Left lung (tissue), 10 donors: ENCODE measurements around the gene NLRP11. TPM values are rescaled to one million over a fixed set of nuclear protein-coding genes. Genes with fewer than 3 reads are reported as not detected.
A peak's percentile ranks its signal among the peaks of the same experiment; 100 is the strongest.

Source experiments
- ATAC-seq: fragments of 200-7000 bp; cut with Tn5 transposase; one replicate; pipeline ENCODE4 v1.9.1; 2020; ENCODE audit warnings: moderate library complexity
- DNase-seq, 4 donors: peaks; one replicate each; pipeline ENCODE4 v3.0.0-alpha.2; 2013 to 2020
- H3K27ac ChIP-seq, 2 donors: fragments of 200-600 bp; sonication (generic) in 1 of 2; one replicate each; pipeline versions ENCODE4 v1.5.0 to v1.8.0; 2020 to 2021
- H3K27me3 ChIP-seq, 2 donors: fragments of 200-600 bp; sonication (generic) in 1 of 2; one replicate each; pipeline versions ENCODE4 v1.5.0 to v1.8.0; 2020 to 2021
- H3K36me3 ChIP-seq, 2 donors: fragments of 200-600 bp; sonication (generic) in 1 of 2; one replicate each; pipeline versions ENCODE4 v1.5.0 to v1.8.0; 2020 to 2021
- H3K4me1 ChIP-seq, 2 donors: fragments of 200-600 bp; one replicate each; pipeline ENCODE4 v1.8.0; 2021
- H3K4me3 ChIP-seq, 2 donors: fragments of 200-600 bp; sonication (generic) in 1 of 2; one replicate each; pipeline versions ENCODE4 v1.5.0 to v1.8.0; 2020 to 2021; ENCODE audit warnings: mild to moderate bottlenecking in 1 of 2
- H3K9me3 ChIP-seq, 2 donors: fragments of 200-600 bp; sonication (generic) in 1 of 2; one replicate each; pipeline versions ENCODE4 v1.5.0 to v1.8.0; 2020 to 2021
- CTCF ChIP-seq, 2 donors: fragments of 200-600 bp; sonication (generic) in 1 of 2; IDR thresholded peaks; one replicate each; pipeline versions ENCODE4 v1.5.0 to v1.8.0; 2021; ENCODE audit warnings: antibody characterized with exemption in 2 of 2
- intact Hi-C, 2 donors: fragments of 100-400 bp; cut with DNase I; formaldehyde crosslinking; loops; one replicate each; pipeline versions ENCODE4 v1.11.2 to v1.14.2; 2022
- polyA plus RNA-seq, 6 donors: library from polyadenylated mRNA; unstranded; fragments of 120-200 nt; gene quantifications; one replicate each; pipeline ENCODE4 v1.2.1, GENCODE V29; 2013; ENCODE audit not compliant: insufficient read length in 6 of 6
- total RNA-seq, 2 donors: library from RNA; stranded (reverse); fragmentation: NEBNext Ultra II Directional; extraction: Animal tissue kit (Norgen Biotek cat#: 25700); gene quantifications; one replicate each; pipeline ENCODE4 v1.2.1, GENCODE V29; 2021
- donor health status: DM: no; HTN: yes; CAD: no.
- donor health status: DM: no; HTN: no; CAD: no.

NLRP11 gene
- total and polyA plus RNA-seq, 8 donors = 0.04 TPM; not detected in 6

DNA sequence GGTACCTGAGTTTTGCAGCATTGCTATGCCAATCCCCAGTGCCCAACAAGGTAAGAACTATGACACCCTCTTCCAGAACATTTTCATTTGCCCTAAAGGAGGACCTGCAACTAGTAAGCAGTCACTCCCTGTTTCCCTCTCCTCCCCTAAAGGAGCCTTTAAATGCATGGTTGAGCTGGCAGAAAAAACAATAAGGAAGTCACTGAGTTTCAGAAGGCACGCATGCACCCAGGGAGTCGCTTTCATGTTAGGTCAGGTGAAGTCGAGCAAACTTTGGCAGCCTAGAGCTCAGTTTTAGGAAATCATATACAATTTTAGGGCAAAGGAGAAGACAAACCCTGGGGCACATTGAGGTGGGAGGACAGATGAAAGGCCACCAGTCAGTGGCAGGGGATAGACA lies 11.8 kb downstream of the NLRP11 start:
- Histone ChIP-seq H3K27ac (no peak overlapping the region), H3K27me3 (peaks cover 0 to 14% of the 10 kb centered on the region in 2 donors), H3K4me1 (no peaks in the 10 kb centered on the region), H3K9me3 (peaks cover 0 to 5% of the 10 kb centered on the region in 2 donors), H3K36me3 (no peaks in the 10 kb centered on the region), H3K4me3 (no peak overlapping the region)
- ATAC-seq = no peak
- intact Hi-C loops = no loop called here
- no peak for DNase-seq
- TF ChIP-seq CTCF (IDR thresholded peaks at IDR 0.05) = no peak

GRCh38 chr19:55813906-55814305 lies 17.9 kb downstream of the NLRP11 start:
- Histone ChIP-seq H3K27ac (no peak overlapping the region), H3K36me3 (no peaks in the 10 kb centered on the region), H3K4me3 (no peak overlapping the region), H3K9me3 (no peaks in the 10 kb centered on the region), H3K27me3 (peaks cover 0 to 18% of the 10 kb centered on the region in 2 donors), H3K4me1 (no peaks in the 10 kb centered on the region)
- intact Hi-C loops = no loop called here
- no peak for DNase-seq
- ATAC-seq = no peak
- TF ChIP-seq CTCF (IDR thresholded peaks at IDR 0.05) = no peak

GRCh38 chr19:55812449-55812848 lies 19.4 kb downstream of the NLRP11 start:
- intact Hi-C loops = no loop called here
- TF ChIP-seq CTCF (IDR thresholded peaks at IDR 0.05) = no peak
- peaks cover 0 to 18% of the 10 kb centered on the region in 2 donors for H3K27me3 ChIP-seq
- no peaks in the 10 kb centered on the region for H3K9me3 ChIP-seq
- ATAC-seq (no peak), DNase-seq (no peak)
- H3K4me3 ChIP-seq = no peak overlapping the region
- H3K36me3 ChIP-seq = no peaks in the 10 kb centered on the region
- H3K27ac ChIP-seq = no peak overlapping the region
- no peaks in the 10 kb centered on the region for H3K4me1 ChIP-seq

DNA sequence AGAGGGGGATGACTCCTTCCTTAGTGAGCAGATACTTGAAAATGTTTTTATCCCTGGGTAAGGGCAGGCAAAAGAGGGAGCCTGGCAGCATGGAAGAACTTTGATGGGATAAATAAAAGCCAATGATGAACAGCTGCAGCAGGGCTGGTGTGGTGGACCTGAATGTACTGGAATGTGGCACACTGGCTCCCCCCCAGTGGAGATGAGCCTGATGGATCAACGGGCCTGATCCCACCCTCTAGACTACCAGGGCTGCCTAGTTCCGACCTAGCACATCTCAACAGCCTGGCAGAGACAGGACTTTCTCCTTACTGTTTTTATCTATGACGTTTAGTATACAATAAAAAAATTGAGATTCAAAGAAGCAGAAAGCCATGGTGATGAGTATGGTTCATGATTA lies 20.5 kb downstream of the NLRP11 start:
- H3K4me3 ChIP-seq = no peak overlapping the region
- H3K36me3 ChIP-seq = no peaks in the 10 kb centered on the region
- peaks cover 0 to 18% of the 10 kb centered on the region in 2 donors for H3K27me3 ChIP-seq
- no peak for TF ChIP-seq CTCF (IDR thresholded peaks at IDR 0.05)
- DNase-seq = no peak
- intact Hi-C loops = no loop called here
- no peaks in the 10 kb centered on the region for H3K9me3 ChIP-seq
- H3K4me1 ChIP-seq = no peaks in the 10 kb centered on the region
- ATAC-seq = no peak
- no peak overlapping the region for H3K27ac ChIP-seq

DNA sequence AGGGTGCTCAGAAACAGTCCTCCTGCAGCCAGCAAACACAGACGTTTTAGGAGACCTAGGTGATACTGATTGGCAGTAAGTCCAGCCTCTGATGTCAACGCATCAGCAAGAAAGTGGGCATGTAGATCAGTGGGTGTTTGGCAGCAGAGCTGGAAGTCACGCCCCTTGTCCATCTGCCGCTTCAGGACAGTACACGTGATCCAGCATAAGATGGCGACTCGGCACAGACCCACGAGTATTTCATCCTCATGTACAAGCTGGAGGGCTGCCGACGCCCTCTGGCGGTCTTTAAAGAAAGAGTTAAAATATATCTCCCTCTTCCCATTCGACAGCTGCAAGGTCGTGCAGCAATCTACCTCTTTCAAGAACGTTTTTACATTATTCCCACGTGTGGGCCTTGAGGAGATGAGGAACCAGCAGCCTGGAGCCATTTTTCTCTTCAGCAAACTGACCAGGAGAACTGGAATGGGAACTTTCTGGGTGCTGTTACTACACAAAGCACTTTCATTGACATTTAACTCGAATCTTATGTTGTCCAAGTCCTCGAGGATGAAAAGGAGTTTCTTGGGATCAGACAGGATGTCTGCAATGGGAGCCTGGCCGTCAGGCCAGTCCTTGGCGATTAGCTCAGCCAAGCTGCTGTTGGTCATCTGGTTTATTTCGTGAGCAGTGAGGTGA lies 22.3 kb downstream of the NLRP11 start:
- ATAC-seq = peak; percentile 56
- H3K27me3 ChIP-seq = peaks cover 0 to 18% of the 10 kb centered on the region in 2 donors
- no peak for TF ChIP-seq CTCF (IDR thresholded peaks at IDR 0.05)

More for the DNA sequence above, 22.3 kb downstream of the NLRP11 start:
- DNase-seq = peak in 3 of 4 donors; percentile 32 to 71 (median 37)
- Histone ChIP-seq H3K36me3 (no peaks in the 10 kb centered on the region), H3K4me1 (no peaks in the 10 kb centered on the region), H3K4me3 (no peak overlapping the region), H3K27ac (no peak overlapping the region), H3K9me3 (no peaks in the 10 kb centered on the region)
- intact Hi-C loops = no loop called here
